HG03196 (cell line): ENCODE data around the gene TPM3.
"Not testable (repeated sequence)": the region's sequence is repeated elsewhere in the genome, so short reads cannot be mapped to it uniquely, and the experiment has no call there.

Source experiments
- ATAC-seq: cut with Tn5 transposase; IDR thresholded peaks from one replicate; pipeline ENCODE4 v1.9.1; 2021; ENCODE audit not compliant: unreplicated experiment

The TPM3 gene

GRCh38 chr1:154191990-154192461 is at the start of gene TPM3:
Gene TPM3 (minus strand): TSS chr1:154192100. CDS start chr1:154192018, 82 bp downstream.
- no peak for ATAC-seq

DNA sequence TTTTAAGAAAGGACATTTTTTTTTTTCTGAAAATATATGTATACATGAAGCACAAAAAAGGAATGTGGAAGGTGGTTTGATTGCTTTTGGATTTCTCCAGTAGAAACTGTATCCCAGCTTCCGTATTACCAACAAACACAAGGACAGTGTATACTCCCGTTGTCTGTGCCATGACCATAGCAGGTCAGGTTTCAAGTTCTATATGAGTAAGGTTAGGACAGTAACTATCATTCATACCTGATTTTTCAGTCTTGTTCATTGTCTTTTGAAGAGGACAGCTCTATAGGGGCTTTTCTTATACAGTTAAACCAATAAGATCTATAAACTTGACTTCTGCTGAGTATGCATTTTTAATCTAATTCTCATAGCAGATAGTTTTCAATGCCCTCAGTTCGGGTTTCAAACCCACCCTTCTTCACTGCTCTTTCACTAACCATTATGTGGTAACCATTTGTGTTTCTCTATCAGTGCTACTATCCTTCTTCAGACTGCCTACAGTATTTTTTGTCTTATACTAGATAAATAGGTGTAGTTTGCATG is 48.5 kb upstream of the TPM3 start:
- ATAC-seq: no peak

DNA sequence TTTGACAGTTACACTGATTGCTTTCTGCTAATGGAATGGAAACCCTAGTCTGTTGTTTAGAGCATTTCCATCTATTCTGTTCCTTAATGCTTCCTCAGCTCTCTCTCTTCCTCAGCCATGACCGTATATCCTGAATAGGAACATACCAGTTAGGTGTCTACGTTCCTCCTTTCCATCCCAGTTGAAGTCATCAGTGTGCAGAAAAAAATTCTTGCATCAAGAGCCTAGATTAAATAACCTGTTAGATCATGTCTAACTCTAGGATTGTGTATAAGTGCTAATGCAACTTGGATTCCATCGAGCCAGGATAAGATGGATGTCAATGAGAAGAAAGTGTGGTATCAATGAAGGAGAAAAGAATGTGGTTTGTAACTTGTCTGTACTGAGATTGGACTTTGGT is 47.6 kb upstream of the TPM3 start:
- ATAC-seq: no peak

- ATAC-seq: no peak
Observed at GRCh38 chr1:154237880-154238506, 46.1 kb upstream of the TPM3 start.

DNA sequence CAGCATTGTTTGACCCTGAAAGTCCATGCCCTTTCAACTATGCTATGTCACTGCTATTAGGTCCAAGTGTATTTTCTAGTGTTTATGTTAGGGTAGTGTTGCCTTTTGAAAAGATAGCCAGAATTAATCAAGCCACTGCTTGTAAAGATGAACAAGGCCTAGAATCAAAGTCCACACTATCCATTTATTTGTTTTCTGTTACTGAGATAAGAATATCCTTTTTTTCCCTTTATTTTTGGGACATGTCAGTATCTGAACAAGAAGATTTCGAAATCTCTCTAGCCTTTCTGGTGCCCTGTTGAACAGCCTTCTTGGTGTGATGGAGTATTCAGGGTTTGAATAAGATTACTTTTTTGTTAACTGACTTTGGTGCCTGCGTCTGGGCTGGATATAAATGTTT is 45.5 kb upstream of the TPM3 start:
- no peak for ATAC-seq

- no peak for ATAC-seq
Observed at GRCh38 chr1:154236855-154237254, 45.0 kb upstream of the TPM3 start.

DNA sequence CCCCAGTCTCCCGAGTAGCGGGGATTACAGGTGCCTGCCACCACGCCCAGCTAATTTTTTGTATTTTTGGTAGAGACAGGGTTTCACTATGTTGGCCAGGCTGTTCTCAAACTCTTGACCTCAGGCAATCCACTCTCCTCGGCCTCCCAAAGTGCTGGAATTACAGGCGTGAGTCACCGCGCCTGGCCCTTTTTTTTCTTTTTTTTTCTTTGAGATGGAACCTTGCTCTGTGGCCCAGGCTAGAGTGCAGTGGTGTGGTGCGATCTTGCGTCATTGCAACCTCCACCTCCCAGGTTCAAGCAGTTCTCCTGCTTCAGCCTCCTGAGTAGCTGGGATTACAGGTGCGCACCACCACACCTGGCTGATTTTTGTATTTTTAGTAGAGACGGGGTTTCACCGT is 41.2 kb upstream of the TPM3 start:
- ATAC-seq: not testable (repeated sequence)

GRCh38 chr1:154231112-154231511 is 39.2 kb upstream of the TPM3 start:
- ATAC-seq: not testable (repeated sequence)

DNA sequence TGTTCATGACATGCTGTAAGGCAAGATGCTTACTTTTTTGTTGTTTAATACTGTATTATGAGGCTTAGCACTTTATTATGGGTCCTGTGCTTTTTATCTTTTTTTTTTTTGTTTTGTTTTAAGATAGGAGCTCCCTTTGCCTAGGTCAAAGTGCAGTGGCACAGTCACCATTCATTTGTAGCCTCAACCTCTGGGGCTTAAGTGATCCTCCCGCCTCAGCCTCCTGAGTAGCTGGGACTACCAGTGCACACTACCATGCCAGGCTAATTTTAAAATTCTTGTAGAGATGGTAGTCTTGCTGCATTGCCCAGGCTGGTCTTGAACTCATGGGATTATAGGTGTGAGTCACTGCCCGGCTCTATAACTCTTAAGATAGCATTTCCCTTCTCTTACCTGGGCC is 33.5 kb upstream of the TPM3 start:
- no peak for ATAC-seq

- no peak for ATAC-seq
Observed at GRCh38 chr1:154223621-154224020, 31.7 kb upstream of the TPM3 start.

GRCh38 chr1:154222918-154223317 is 31.0 kb upstream of the TPM3 start:
- no peak for ATAC-seq

DNA sequence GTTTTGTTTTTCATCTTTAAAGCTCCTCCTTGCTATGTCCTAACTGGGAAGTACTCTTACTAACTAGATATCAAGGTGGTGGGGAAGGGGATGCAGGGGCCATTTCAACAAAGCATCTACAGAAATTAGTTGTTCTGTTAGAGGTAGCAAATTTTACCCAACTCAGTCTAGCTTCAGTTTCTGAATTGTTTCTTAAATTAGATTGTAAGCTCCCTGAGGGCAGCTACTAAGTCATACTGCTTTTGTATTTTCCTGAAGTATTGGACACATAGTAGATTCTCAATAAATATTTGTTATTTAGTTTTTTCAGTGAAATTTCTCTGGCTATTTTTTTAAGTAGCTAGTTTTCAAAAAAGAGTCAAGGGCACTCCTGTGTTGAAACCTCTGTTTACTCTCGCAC is 30.6 kb upstream of the TPM3 start:
- ATAC-seq: no peak

GRCh38 chr1:154221278-154222001 is 29.5 kb upstream of the TPM3 start:
- peak; percentile 27 for ATAC-seq

GRCh38 chr1:154220970-154221277 is 29.0 kb upstream of the TPM3 start:
- ATAC-seq: peak; percentile 6

DNA sequence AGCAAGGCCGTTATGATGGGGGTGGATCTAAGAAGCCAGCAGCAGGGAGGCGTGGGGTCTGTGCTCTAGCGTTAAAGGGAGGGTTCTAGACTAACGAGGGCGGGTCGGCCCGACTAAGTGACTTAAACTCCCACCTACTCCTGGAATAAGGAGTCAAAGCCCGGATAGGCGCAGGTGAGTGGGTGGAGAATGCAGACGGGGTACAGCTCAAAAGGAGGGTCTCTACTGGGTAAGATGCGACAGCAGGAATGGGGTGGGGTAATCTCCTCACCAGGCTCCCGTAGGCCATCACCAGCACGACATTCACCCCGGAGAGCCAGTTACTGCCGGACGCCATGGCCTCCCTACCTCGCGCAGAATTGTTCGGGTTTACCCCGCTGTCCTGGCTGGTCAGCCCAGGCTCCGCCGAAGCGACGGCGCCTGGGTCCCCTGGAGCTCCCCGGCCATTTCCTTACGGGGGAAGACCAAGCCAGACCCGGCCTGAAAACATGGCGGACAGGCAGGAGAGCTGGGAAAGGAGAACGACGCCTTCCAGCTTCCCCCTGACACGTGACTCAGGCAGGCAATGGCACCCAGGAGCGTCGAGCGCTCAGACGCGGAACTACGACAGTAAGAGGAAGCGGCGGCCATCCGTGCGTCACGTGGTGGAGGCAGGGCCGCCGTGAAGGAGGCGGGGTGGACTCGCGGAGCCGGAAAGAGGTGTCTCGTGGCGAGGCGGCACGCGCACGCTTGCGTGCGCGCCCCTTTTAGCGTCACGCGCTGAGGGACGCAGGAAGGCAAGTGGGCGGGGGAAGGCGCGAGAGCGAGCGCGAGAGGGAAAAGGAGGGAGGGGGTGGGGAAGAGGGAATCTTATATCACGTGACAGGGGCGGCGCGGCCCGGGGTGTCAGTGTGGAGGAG is 28.4 kb upstream of the TPM3 start, which contains the start of gene UBAP2L:
Gene UBAP2L (plus strand): TSS at position 885 of the 899 bp plus-strand sequence. CDS start 4,169 bp downstream, outside the sequence.
- peak; percentile 93 for ATAC-seq

GRCh38 chr1:154219541-154219940 is 27.6 kb upstream of the TPM3 start:
- no peak for ATAC-seq

DNA sequence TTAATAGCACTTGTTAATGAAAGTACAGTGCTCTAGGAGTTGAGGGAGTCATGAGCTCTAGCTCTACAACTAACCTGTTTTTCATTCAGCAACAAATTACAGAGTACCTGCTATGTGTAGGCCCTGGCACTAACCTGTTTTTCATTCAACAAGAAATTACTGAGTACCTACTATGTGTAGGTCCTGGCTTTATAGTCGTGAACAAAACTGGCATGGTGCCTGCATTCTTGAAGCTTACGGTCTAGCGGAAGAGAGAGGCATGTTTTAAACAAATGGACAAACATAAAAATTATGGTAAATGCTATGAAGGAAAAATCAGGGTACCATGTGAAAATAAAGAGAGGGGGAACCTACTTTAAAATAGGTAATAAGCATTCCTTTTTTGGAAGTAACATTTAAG is 26.6 kb upstream of the TPM3 start:
- ATAC-seq: no peak

- ATAC-seq: no peak
Observed at GRCh38 chr1:154213274-154213673, 21.4 kb upstream of the TPM3 start.

DNA sequence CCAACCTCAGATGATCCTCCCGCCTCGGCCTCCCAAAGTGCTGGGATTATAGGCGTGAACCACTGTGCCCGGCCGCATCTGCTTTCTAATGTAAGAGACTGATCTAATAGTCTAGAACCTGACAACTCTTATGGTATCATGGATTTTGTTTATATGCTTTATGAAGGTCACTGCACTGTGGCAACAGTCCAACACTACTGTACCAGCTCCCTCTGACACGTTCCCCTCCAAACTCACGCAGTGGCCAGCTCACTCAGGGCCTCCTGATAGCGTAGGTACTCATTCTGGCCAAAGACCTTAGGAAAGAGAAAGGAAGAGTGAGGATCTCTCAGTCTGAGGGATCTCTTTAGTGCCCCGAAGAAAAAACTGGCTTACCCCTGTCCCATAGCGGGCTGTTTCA is 20.2 kb upstream of the TPM3 start:
- ATAC-seq: no peak

DNA sequence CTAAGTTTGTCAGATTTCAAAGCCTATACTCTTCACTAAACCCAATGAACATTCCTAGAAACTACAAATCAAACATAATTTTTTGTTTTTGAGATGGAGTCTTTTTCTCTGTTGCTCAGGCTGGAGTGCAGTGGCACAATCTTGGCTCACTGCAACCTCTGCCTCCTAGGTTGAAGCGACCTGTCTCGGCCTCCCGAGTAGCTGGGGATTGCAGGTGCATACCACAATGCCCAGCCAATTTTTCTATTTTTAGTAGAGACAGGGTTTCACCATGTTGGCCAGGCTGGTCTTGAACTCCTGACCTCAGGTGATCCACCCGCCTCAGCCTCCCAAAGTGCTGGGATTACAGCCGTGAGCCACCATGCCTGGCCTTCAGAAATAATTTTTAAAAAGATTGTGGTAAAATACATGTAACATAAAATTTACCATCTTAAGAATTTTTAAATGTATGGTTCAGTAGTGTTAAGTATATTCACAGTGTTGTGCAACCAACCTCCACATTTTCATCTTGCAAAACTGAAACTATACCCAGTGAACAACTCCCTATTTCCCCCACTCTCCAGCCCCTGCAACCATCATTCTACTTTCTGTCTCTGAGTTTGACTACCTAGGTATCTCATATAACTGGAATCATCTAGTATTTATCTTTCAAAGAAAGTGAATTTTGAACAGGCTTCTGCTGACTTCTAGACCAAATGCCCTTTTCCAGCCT is 16.9 kb upstream of the TPM3 start:
- no peak for ATAC-seq

GRCh38 chr1:154207262-154207661 is 15.4 kb upstream of the TPM3 start:
- no peak for ATAC-seq
